AG10803 (cell line): ENCODE results near the gene MBD5.
"Not testable (repeated sequence)": the region's sequence is repeated elsewhere in the genome, so short reads cannot be mapped to it uniquely, and the experiment has no call there.

ENCODE experiments used
- DNase-seq: peaks from one replicate; pipeline ENCODE4 v3.0.0; 2010; ENCODE audit warnings: low read depth
- H3K4me3 ChIP-seq: 2 replicates; pipeline ENCODE4 v1.5.1; 2011; ENCODE audit warnings: mild to moderate bottlenecking, low read length, control low read depth
- CTCF ChIP-seq: conservative IDR thresholded peaks from 2 replicates; pipeline ENCODE4 v1.5.1; 2011; ENCODE audit warnings: mild to moderate bottlenecking, low read length, control low read depth, inconsistent platforms

The MBD5 gene

GRCh38 chr2:147996828-147997227, 24.1 kb upstream of the MBD5 start:
- DNase-seq: no peak
- no peak for TF ChIP-seq CTCF
- no peak overlapping the region for H3K4me3 ChIP-seq

- H3K4me3 ChIP-seq: no peak overlapping the region
- DNase-seq: no peak
- no peak for TF ChIP-seq CTCF
These were observed 22.7 kb upstream of the MBD5 start for GRCh38 chr2:147998203-147998602.

GRCh38 chr2:147999126-147999525, 21.8 kb upstream of the MBD5 start:
- TF ChIP-seq CTCF: no peak
- no peak overlapping the region for H3K4me3 ChIP-seq
- no peak for DNase-seq

GRCh38 chr2:148000095-148000494, 20.8 kb upstream of the MBD5 start:
- no peak for TF ChIP-seq CTCF
- H3K4me3 ChIP-seq: no peak overlapping the region
- no peak for DNase-seq

GRCh38 chr2:148002420-148002819, 18.5 kb upstream of the MBD5 start:
- not testable (repeated sequence) for H3K4me3 ChIP-seq, DNase-seq

DNA sequence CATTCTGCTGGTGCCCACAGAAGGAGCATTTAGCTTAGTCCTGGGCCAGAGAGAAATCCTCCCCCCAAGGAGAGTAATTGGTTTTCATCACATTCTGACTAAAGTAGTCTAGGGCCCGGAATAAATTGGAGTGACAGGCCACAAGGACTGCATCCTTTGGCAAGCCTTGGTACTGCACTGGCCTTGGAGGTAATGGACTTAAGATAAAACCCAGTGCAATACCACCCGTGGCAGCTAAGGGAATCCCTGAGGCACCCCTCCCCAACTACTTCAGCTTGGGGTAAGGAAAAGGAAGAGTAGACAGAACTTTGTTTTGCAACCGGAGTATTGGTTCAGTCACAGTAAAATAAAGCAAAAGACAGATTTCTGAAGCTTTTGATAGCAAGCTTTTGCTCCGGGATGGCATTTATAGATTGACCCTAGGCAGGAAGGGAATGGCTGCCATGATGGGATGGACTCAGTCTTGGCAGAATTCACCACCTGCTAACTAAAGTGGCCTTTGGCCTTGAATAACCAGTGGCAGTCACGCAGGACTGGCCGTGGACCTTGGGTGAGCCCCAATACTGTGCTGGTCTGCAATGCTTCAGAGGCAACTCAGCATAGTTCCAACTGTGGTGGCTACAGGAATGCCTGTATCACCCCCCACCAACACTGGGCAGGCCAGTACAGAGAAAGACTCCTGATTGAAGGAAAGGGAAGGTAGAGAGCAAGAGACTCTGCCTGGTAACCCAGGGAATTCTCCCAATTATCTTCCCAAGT, 14.5 kb upstream of the MBD5 start:
- TF ChIP-seq CTCF: no peak
- DNase-seq: no peak
- H3K4me3 ChIP-seq: no peak overlapping the region

GRCh38 chr2:148007219-148007900, 13.5 kb upstream of the MBD5 start:
- no peak for DNase-seq
- TF ChIP-seq CTCF: no peak
- no peak overlapping the region for H3K4me3 ChIP-seq

GRCh38 chr2:148008411-148008810, 12.5 kb upstream of the MBD5 start:
- not testable (repeated sequence) for DNase-seq, H3K4me3 ChIP-seq
